H1 (cell line): ENCODE measurements around the gene GLB1L2. TPM values are rescaled to one million over a fixed set of nuclear protein-coding genes. Genes with fewer than 3 reads are reported as not detected.

Experiments
- CTCF ChIA-PET: fragments of 300-600 bp; sonication (Branson Sonifier 250); formaldehyde crosslinking; loops from one replicate; lab custom pipeline; 2021; ENCODE audit not compliant: partially characterized antibody; lab: Charles Lee
- POLR2A ChIA-PET: fragments of 300-600 bp; sonication (Branson Sonifier 250); formaldehyde crosslinking; loops from one replicate; lab custom pipeline; 2021; ENCODE audit warnings: inconsistent platforms; ENCODE audit not compliant: partially characterized antibody; lab: Charles Lee
- DNase-seq, 2 experiments: peaks; one replicate each; pipeline versions ENCODE4 v3.0.0 to v3.0.0-alpha.2; 2010 to 2022; ENCODE audit warnings: low spot score in 2 of 2, low read depth in 1 of 2, mixed read lengths in 1 of 2
- FAIRE-seq: peaks from 2 replicates; lab custom pipeline; 2011; peaks lifted over from hg19 to GRCh38; lab: Jason Lieb, UNC
- H2AFZ ChIP-seq: 2 replicates; pipeline ENCODE4 v1.8.1; 2012; ENCODE audit warnings: low read length, inconsistent platforms
- H2AK5ac ChIP-seq: 2 replicates; pipeline ENCODE4 v1.6.1; 2013; ENCODE audit warnings: low read depth, low read length
- H2BK120ac ChIP-seq: replicated peaks from 2 replicates; pipeline ENCODE3; 2013; ENCODE audit warnings: low read depth, low read length, inconsistent platforms
- H2BK12ac ChIP-seq: 2 replicates; pipeline ENCODE4 v1.6.1; 2013; ENCODE audit warnings: low read depth, low read length
- H2BK15ac ChIP-seq: 2 replicates; pipeline ENCODE4 v1.6.1; 2013; ENCODE audit warnings: low read length
- H2BK20ac ChIP-seq: 2 replicates; pipeline ENCODE4 v1.6.1; 2013; ENCODE audit warnings: low read length
- H2BK5ac ChIP-seq: 2 replicates; pipeline ENCODE4 v1.6.1; 2013; ENCODE audit warnings: low read depth, low read length
- H3K14ac ChIP-seq: 2 replicates; pipeline ENCODE4 v1.6.1; 2013; ENCODE audit warnings: inconsistent platforms; ENCODE audit not compliant: insufficient read length
- H3K18ac ChIP-seq: 2 replicates; pipeline ENCODE4 v1.6.1; 2013; ENCODE audit warnings: low read length; ENCODE audit errors: extremely low read depth
- H3K23ac ChIP-seq: 2 replicates; pipeline ENCODE4 v1.6.1; 2013; ENCODE audit warnings: inconsistent platforms; ENCODE audit not compliant: insufficient read length
- H3K23me2 ChIP-seq: 2 replicates; pipeline ENCODE4 v1.6.1; 2013; ENCODE audit warnings: low read depth, low read length
- H3K27ac ChIP-seq: 2 replicates; pipeline ENCODE4 v1.6.1; 2011; ENCODE audit warnings: low read depth, low read length, inconsistent platforms
- H3K27me3 ChIP-seq, 4 experiments: replicated peaks in 1 of 4; 1 replicate in 1 of 4; 2 replicates in 3 of 4; pipeline versions ENCODE4 v1.6.1 to v1.8.1; 2011 to 2013; ENCODE audit warnings: low read length in 3 of 4, mild to moderate bottlenecking in 3 of 4, inconsistent platforms in 2 of 4, mixed read lengths in 2 of 4, moderate library complexity in 1 of 4; ENCODE audit not compliant: control insufficient read depth in 3 of 4, insufficient read depth in 3 of 4; ENCODE audit errors: extremely low read depth in 1 of 4
- H3K36me3 ChIP-seq, 4 experiments: 2 replicates each; pipeline versions ENCODE4 v1.6.1 to v1.8.1; 2011 to 2013; ENCODE audit warnings: mild to moderate bottlenecking in 4 of 4, low read length in 3 of 4, moderate library complexity in 2 of 4, control low read depth in 1 of 4, inconsistent platforms in 1 of 4; ENCODE audit not compliant: insufficient read depth in 4 of 4, control insufficient read depth in 2 of 4
- H3K4ac ChIP-seq: replicated peaks from 2 replicates; pipeline ENCODE3; 2013; ENCODE audit warnings: low read length, low read depth, mixed read lengths, inconsistent platforms; ENCODE audit not compliant: insufficient read length
- H3K4me1 ChIP-seq, 4 experiments: replicated peaks in 1 of 4; 1 replicate in 1 of 4; 2 replicates in 3 of 4; pipeline versions ENCODE4 v1.6.1 to v1.8.1; 2011 to 2013; ENCODE audit warnings: low read length in 3 of 4, inconsistent platforms in 2 of 4, mixed read lengths in 1 of 4; ENCODE audit not compliant: insufficient read depth in 4 of 4, control insufficient read depth in 3 of 4
- H3K4me2 ChIP-seq, 2 experiments: 2 replicates each; pipeline versions ENCODE4 v1.6.1 to v1.8.1; 2011 to 2013; ENCODE audit warnings: low read depth in 2 of 2, low read length in 2 of 2, control low read depth in 1 of 2, inconsistent platforms in 1 of 2, mild to moderate bottlenecking in 1 of 2; ENCODE audit not compliant: insufficient read depth in 1 of 2
- H3K4me3 ChIP-seq, 4 experiments: fragments of 200-600, 300-600 bp in 1 of 4; sonication (generic), shearing (Covaris generic), sonication (Bioruptor Twin) in 1 of 4; 2 replicates each; pipeline versions ENCODE4 v1.5.1 to v1.8.1; 2011 to 2016; ENCODE audit warnings: low read length in 4 of 4, low read depth in 3 of 4, control low read depth in 2 of 4, inconsistent platforms in 2 of 4, mild to moderate bottlenecking in 2 of 4, mixed read lengths in 1 of 4, moderate library complexity in 1 of 4; ENCODE audit not compliant: insufficient read depth in 2 of 4; ENCODE audit errors: extremely low read depth in 1 of 4
- H3K56ac ChIP-seq: replicated peaks from 2 replicates; pipeline ENCODE3; 2013; ENCODE audit warnings: low read depth, mild to moderate bottlenecking, mixed read lengths, low read length, inconsistent platforms; ENCODE audit not compliant: insufficient read length
- H3K79me1 ChIP-seq: 2 replicates; pipeline ENCODE4 v1.6.1; 2013; ENCODE audit warnings: low read depth, low read length, control low read depth
- H3K79me2 ChIP-seq, 2 experiments: 2 replicates each; pipeline versions ENCODE4 v1.6.1 to v1.8.1; 2012 to 2013; ENCODE audit warnings: low read length in 2 of 2, mild to moderate bottlenecking in 2 of 2, inconsistent platforms in 1 of 2; ENCODE audit not compliant: insufficient read depth in 2 of 2, control insufficient read depth in 1 of 2
- H3K9ac ChIP-seq, 4 experiments: replicated peaks in 1 of 4; 1 replicate in 1 of 4; 2 replicates in 3 of 4; pipeline versions ENCODE4 v1.6.1 to v1.8.1; 2011 to 2013; ENCODE audit warnings: low read depth in 3 of 4, low read length in 3 of 4, control low read depth in 2 of 4, mild to moderate bottlenecking in 2 of 4, moderate library complexity in 2 of 4, inconsistent platforms in 1 of 4; ENCODE audit errors: extremely low read depth in 1 of 4
- H3K9me3 ChIP-seq, 2 experiments: 2 replicates each; pipeline versions ENCODE4 v1.6.1 to v1.8.1; 2012 to 2013; ENCODE audit warnings: mild to moderate bottlenecking in 2 of 2, moderate library complexity in 2 of 2, control low read depth in 1 of 2, inconsistent platforms in 1 of 2, low read depth in 1 of 2, low read length in 1 of 2, mixed read lengths in 1 of 2; ENCODE audit not compliant: insufficient read depth in 2 of 2
- H4K20me1 ChIP-seq, 2 experiments: replicated peaks in 1 of 2; 2 replicates each; pipeline versions ENCODE3 to v1.8.1; 2011 to 2013; ENCODE audit warnings: inconsistent platforms in 2 of 2, low read length in 2 of 2, mild to moderate bottlenecking in 1 of 2; ENCODE audit not compliant: insufficient read depth in 2 of 2, control insufficient read depth in 1 of 2
- H4K5ac ChIP-seq: 2 replicates; pipeline ENCODE4 v1.6.1; 2013; ENCODE audit warnings: low read length, low read depth, mixed read lengths, inconsistent platforms; ENCODE audit not compliant: insufficient read length
- H4K8ac ChIP-seq: 2 replicates; pipeline ENCODE4 v1.8.0; 2013; ENCODE audit warnings: mild to moderate bottlenecking, moderate library complexity, low read length, inconsistent platforms; ENCODE audit not compliant: insufficient read depth; ENCODE audit errors: extremely low read depth
- H4K91ac ChIP-seq: replicated peaks from 2 replicates; pipeline ENCODE3; 2013; ENCODE audit warnings: low read length, mixed read lengths, inconsistent platforms; ENCODE audit not compliant: insufficient read length
- CBX8 ChIP-seq: fragments of 300-800, 300-1000 bp; sonication (generic); IDR thresholded peaks from 2 replicates; pipeline ENCODE4 v1.7.1; 2016; ENCODE audit warnings: low read depth, low read length, borderline replicate concordance
- CREB1 ChIP-seq: IDR thresholded peaks from 2 replicates; pipeline ENCODE4 v1.6.1; 2012; ENCODE audit warnings: inconsistent platforms
- GABPA ChIP-seq: IDR thresholded peaks from 2 replicates; pipeline ENCODE4 v1.6.1; 2011; ENCODE audit warnings: mild to moderate bottlenecking, low read length, moderate library complexity, borderline replicate concordance; ENCODE audit not compliant: insufficient read depth
- HDAC6 ChIP-seq: IDR thresholded peaks from one replicate; pipeline ENCODE4 v1.7.1; 2012; ENCODE audit warnings: low read depth, mild to moderate bottlenecking, inconsistent platforms, low read length, moderate library complexity
- RNF2 ChIP-seq: fragments of 200-900, 300-1000 bp; sonication (generic); IDR thresholded peaks from 2 replicates; pipeline ENCODE4 v1.7.1; 2016; ENCODE audit warnings: borderline replicate concordance, low read depth, mild to moderate bottlenecking, antibody characterized with exemption, low read length; ENCODE audit not compliant: poor library complexity, severe bottlenecking; ENCODE audit errors: missing control alignments
- RXRA ChIP-seq: IDR thresholded peaks from 2 replicates; pipeline ENCODE4 v1.6.1; 2011; ENCODE audit warnings: low read depth, mild to moderate bottlenecking, low read length, moderate library complexity; ENCODE audit not compliant: insufficient read depth
- SIN3A ChIP-seq, 2 experiments: IDR thresholded peaks in 1 of 2; conservative IDR thresholded peaks in 1 of 2; 2 replicates each; pipeline ENCODE4 v1.6.1; 2011 to 2012; ENCODE audit warnings: low read length in 2 of 2, improper control_type of control experiment in 1 of 2, low read depth in 1 of 2, mild to moderate bottlenecking in 1 of 2
- SIRT6 ChIP-seq: IDR thresholded peaks from one replicate; pipeline ENCODE4 v1.7.1; 2012; ENCODE audit warnings: low read length, inconsistent platforms
- SP4 ChIP-seq: IDR thresholded peaks from 2 replicates; pipeline ENCODE4 v1.6.1; 2012; ENCODE audit warnings: low read length, inconsistent platforms
- SRF ChIP-seq: IDR thresholded peaks from 2 replicates; pipeline ENCODE4 v1.6.1; 2011; ENCODE audit warnings: mild to moderate bottlenecking, low read depth, low read length, moderate library complexity
- TBP ChIP-seq: IDR thresholded peaks from 2 replicates; pipeline ENCODE4 v1.6.1; 2011; ENCODE audit warnings: low read depth, low read length, improper control_type of control experiment
- WGBS, 2 experiments: shearing (Covaris generic) in 1 of 2; methylation state at CpG; one replicate each; pipeline versions ENCODE4 v1.1.6 to v1.1.7; 2013 to 2015; ENCODE audit warnings: low lambda C conversion rate in 2 of 2, mixed read lengths in 2 of 2, inconsistent platforms in 1 of 2, low coverage in 1 of 2, missing lambda C conversion rate in 1 of 2; ENCODE audit not compliant: insufficient replicate concordance in 2 of 2, insufficient coverage in 1 of 2, insufficient read length in 1 of 2; ENCODE audit errors: extremely low coverage in 1 of 2, missing lambda C conversion rate in 1 of 2; 5-methylcytosine and 5-hydroxymethylcytosine counted together
- polyA plus RNA-seq, 7 experiments: library from polyadenylated mRNA; depleted of rRNA in 3 of 7; stranded (reverse) in 5 of 7; unstranded in 2 of 7; fragments of >200 nt in 5 of 7; fragments of 200-250 nt in 2 of 7; gene quantifications; 1 replicate in 5 of 7; 2 replicates in 1 of 7; 4 replicates in 1 of 7; pipeline versions ENCODE4 v1.2.1 to v1.2.3, GENCODE V29; 2011 to 2013; ENCODE audit warnings: missing spikeins in 2 of 7, mixed read lengths in 2 of 7
- total RNA-seq: library from RNA; stranded (reverse); fragmentation: NEBNext Ultra II Directional; extraction: Animal tissue kit (Norgen Biotek cat#: 25700); gene quantifications from 2 replicates; pipeline ENCODE4 v1.2.1, GENCODE V29; 2021
- TF ChIP-seq, protein P1 (sequence below): IDR thresholded peaks from 2 replicates; pipeline ENCODE4 v1.6.1; 2012; ENCODE audit warnings: low read length, inconsistent platforms

Gene GLB1L2
- total and polyA plus RNA-seq, 2 of the 8 experiments (the other 6 are each of a cell fraction or from before 2014, with no cell fraction given), result 4.4 to 7.9 TPM

DNA sequence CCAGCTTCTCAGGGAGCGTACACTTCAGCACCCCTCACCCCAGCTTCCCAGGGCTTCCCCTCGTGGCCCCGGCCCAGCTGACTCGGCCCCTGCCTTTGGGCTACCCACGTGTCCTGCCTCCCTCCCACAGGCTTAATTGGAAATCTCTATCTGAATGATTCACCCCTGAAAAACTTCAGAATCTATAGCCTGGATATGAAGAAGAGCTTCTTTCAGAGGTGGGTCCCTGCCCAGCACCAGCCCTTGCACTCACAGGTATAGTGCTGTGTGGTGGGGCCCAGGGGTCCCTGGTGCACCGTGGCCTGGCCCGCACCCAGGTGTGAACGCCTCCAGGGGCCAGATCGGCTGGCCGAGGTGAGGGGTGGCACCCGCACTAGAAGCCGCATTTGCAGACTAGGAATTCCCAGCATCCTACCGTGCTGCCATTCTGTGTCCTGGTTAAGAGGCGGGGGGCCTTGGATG, 41.8 kb downstream of the GLB1L2 start:
- Histone ChIP-seq H3K4ac (no peak overlapping the region), H3K56ac (no peak overlapping the region)
- CTCF ChIA-PET, result interaction anchor here (0.7 to 2.8 kb wide), 3 partner anchors 13 to 19 kb away, joined by 3 to 6 read pairs (median 4); no protein-coding TSS in a partner anchor

More for the DNA sequence above, 41.8 kb downstream of the GLB1L2 start:
- FAIRE-seq (no peak), DNase-seq (no peak)
- H3K23ac ChIP-seq, result no peak overlapping the region
- no peak overlapping the region for H2BK120ac ChIP-seq
- H3K4me1 ChIP-seq, result peaks cover 2 to 18% (median 4%) of the 10 kb centered on the region in 4 experiments; a peak in 3 of 7 replicates
- no peaks in the 10 kb centered on the region for H3K36me3 ChIP-seq
- H4K8ac ChIP-seq, result no peak overlapping the region
- TF ChIP-seq RXRA (no peak), CREB1 (no peak), SRF (no peak), SP4 (no peak), GABPA (no peak), TBP (no peak), CBX8 (no peak), SIRT6 (no peak), SIN3A (conservative IDR thresholded peaks at IDR 0.05 in 1 of 2, IDR thresholded peaks at IDR 0.05 in 1 of 2; ENCODE audit: low read depth in 1 of 2, low read length in 2 of 2) (no peak), HDAC6 (no peak), RNF2 (no peak)
- TF ChIP-seq, protein P1, sequence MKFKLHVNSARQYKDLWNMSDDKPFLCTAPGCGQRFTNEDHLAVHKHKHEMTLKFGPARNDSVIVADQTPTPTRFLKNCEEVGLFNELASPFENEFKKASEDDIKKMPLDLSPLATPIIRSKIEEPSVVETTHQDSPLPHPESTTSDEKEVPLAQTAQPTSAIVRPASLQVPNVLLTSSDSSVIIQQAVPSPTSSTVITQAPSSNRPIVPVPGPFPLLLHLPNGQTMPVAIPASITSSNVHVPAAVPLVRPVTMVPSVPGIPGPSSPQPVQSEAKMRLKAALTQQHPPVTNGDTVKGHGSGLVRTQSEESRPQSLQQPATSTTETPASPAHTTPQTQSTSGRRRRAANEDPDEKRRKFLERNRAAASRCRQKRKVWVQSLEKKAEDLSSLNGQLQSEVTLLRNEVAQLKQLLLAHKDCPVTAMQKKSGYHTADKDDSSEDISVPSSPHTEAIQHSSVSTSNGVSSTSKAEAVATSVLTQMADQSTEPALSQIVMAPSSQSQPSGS, result no peak
- no peak overlapping the region for H2BK5ac ChIP-seq
- H3K79me1 ChIP-seq, result no peaks in the 10 kb centered on the region
- no peak overlapping the region for H3K27ac ChIP-seq
- no peak overlapping the region for H2AK5ac ChIP-seq
- H3K79me2 ChIP-seq, result no peaks in the 10 kb centered on the region
- WGBS, 2 experiments, result 93% methylated on average over 14 of the region's 14 CpGs; no CpG with 5 or more reads in 1 of the 2 experiments
- POLR2A ChIA-PET, result interaction anchor here (0.7 to 2.4 kb wide), 3 partner anchors 11 to 42 kb away, joined by 3 to 12 read pairs (median 3); no protein-coding TSS in a partner anchor
- no peaks in the 10 kb centered on the region for H3K27me3 ChIP-seq
- H3K23me2 ChIP-seq, result no peaks in the 10 kb centered on the region
- H4K91ac ChIP-seq, result no peak overlapping the region
- H2BK12ac ChIP-seq, result no peak overlapping the region
- no peak overlapping the region for H3K4me3 ChIP-seq
- H3K18ac ChIP-seq, result no peak overlapping the region
- peaks cover 0 to 3% of the 10 kb centered on the region in 2 experiments for H4K20me1 ChIP-seq
- H2BK20ac ChIP-seq, result no peak overlapping the region
- H4K5ac ChIP-seq, result no peak overlapping the region
- no peak overlapping the region for H2AFZ ChIP-seq
- no peak overlapping the region for H3K9ac ChIP-seq
- no peak overlapping the region for H3K4me2 ChIP-seq
- no peak overlapping the region for H2BK15ac ChIP-seq
- H3K9me3 ChIP-seq, result no peaks in the 10 kb centered on the region
- H3K14ac ChIP-seq, result no peak overlapping the region
